Activated naive CD8-positive, alpha-beta T cell treated with anti-CD3 and anti-CD28 coated beads for 36 hours (primary cell): ENCODE measurements around the gene MYCBP2. TPM values are rescaled to one million over a fixed set of nuclear protein-coding genes. Genes with fewer than 3 reads are reported as not detected.
A peak's percentile ranks its signal among the peaks of the same experiment; 100 is the strongest.
"Not testable (repeated sequence)": the region's sequence is repeated elsewhere in the genome, so short reads cannot be mapped to it uniquely, and the experiment has no call there.

Source experiments
- DNase-seq: peaks from one replicate; pipeline ENCODE4 v3.0.0; 2021
- H3K27ac Mint-ChIP-seq: one replicate; pipeline ENCODE4 v1.8.0; 2022; ENCODE audit warnings: mild to moderate bottlenecking, moderate library complexity, mixed read lengths
- H3K27me3 Mint-ChIP-seq: one replicate; pipeline ENCODE4 v1.8.0; 2022; ENCODE audit warnings: mild to moderate bottlenecking, mixed read lengths
- H3K36me3 Mint-ChIP-seq: one replicate; pipeline ENCODE4 v1.8.0; 2021; ENCODE audit warnings: mild to moderate bottlenecking, mixed read lengths
- H3K4me1 Mint-ChIP-seq: one replicate; pipeline ENCODE4 v1.8.0; 2021; ENCODE audit warnings: mixed read lengths
- H3K4me3 Mint-ChIP-seq: one replicate; pipeline ENCODE4 v1.8.0; 2022; ENCODE audit warnings: mild to moderate bottlenecking, moderate library complexity, mixed read lengths
- H3K9me3 Mint-ChIP-seq: one replicate; pipeline ENCODE4 v1.8.0; 2022; ENCODE audit warnings: mixed read lengths
- total RNA-seq, 2 experiments: library from RNA; stranded (reverse); gene quantifications; one replicate each; pipeline ENCODE4 v1.2.3, GENCODE V29; 2021

MYCBP2 gene
- total RNA-seq, 2 experiments from 2014 or later, result 89.5 to 94.2 TPM

- H3K4me3 Mint-ChIP-seq, result peak overlapping the region; percentile 97
- H3K4me1 Mint-ChIP-seq, result peaks cover 58% of the 10 kb centered on the region
- no peaks in the 10 kb centered on the region for H3K27me3 Mint-ChIP-seq
- no peak for DNase-seq
- no peaks in the 10 kb centered on the region for H3K9me3 Mint-ChIP-seq
- peaks cover 18% of the 10 kb centered on the region for H3K36me3 Mint-ChIP-seq
- peak overlapping the region; percentile 97 for H3K27ac Mint-ChIP-seq
Measured at GRCh38 chr13:77325371-77325980, 1.4 kb downstream of the MYCBP2 start.

- H3K4me3 Mint-ChIP-seq, result peak overlapping the region; percentile 97
- no peak for DNase-seq
- H3K9me3 Mint-ChIP-seq, result no peaks in the 10 kb centered on the region
- H3K27me3 Mint-ChIP-seq, result no peaks in the 10 kb centered on the region
- peaks cover 69% of the 10 kb centered on the region for H3K4me1 Mint-ChIP-seq
- H3K36me3 Mint-ChIP-seq, result peaks cover 19% of the 10 kb centered on the region
- H3K27ac Mint-ChIP-seq, result peak overlapping the region; percentile 59
Measured at GRCh38 chr13:77323858-77324257, 3.0 kb downstream of the MYCBP2 start.

GRCh38 chr13:77319536-77319935 lies 7.4 kb downstream of the MYCBP2 start:
- Mint-ChIP-seq H3K27me3 (no peaks in the 10 kb centered on the region), H3K27ac (no peak overlapping the region), H3K4me3 (no peak overlapping the region), H3K36me3 (peaks cover 26% of the 10 kb centered on the region), H3K4me1 (peaks cover 87% of the 10 kb centered on the region), H3K9me3 (no peaks in the 10 kb centered on the region)
- no peak for DNase-seq

GRCh38 chr13:77318741-77319140 lies 8.2 kb downstream of the MYCBP2 start:
- H3K4me1 Mint-ChIP-seq, result peaks cover 87% of the 10 kb centered on the region
- H3K9me3 Mint-ChIP-seq, result no peaks in the 10 kb centered on the region
- H3K27ac Mint-ChIP-seq, result peak overlapping the region; percentile 56
- no peak overlapping the region for H3K4me3 Mint-ChIP-seq
- peaks cover 21% of the 10 kb centered on the region for H3K36me3 Mint-ChIP-seq
- no peak for DNase-seq
- no peaks in the 10 kb centered on the region for H3K27me3 Mint-ChIP-seq

GRCh38 chr13:77316430-77316829 lies 10.5 kb downstream of the MYCBP2 start:
- peaks cover 80% of the 10 kb centered on the region for H3K4me1 Mint-ChIP-seq

GRCh38 chr13:77315509-77315908 lies 11.4 kb downstream of the MYCBP2 start:
- H3K27me3 Mint-ChIP-seq, H3K9me3 Mint-ChIP-seq, DNase-seq, H3K27ac Mint-ChIP-seq, H3K4me3 Mint-ChIP-seq: not testable (repeated sequence)
- Mint-ChIP-seq H3K4me1 (peaks cover 79% of the 10 kb centered on the region), H3K36me3 (peaks cover 25% of the 10 kb centered on the region)

More at GRCh38 chr13:77316430-77316829, 10.5 kb downstream of the MYCBP2 start:
- Mint-ChIP-seq H3K27me3 (no peaks in the 10 kb centered on the region), H3K9me3 (peaks cover 1% of the 10 kb centered on the region), H3K4me3 (no peak overlapping the region), H3K27ac (peak overlapping the region; percentile 21), H3K36me3 (peaks cover 19% of the 10 kb centered on the region)
- DNase-seq, result no peak

- no peak for DNase-seq
- Mint-ChIP-seq H3K4me1 (peaks cover 84% of the 10 kb centered on the region), H3K27me3 (no peaks in the 10 kb centered on the region), H3K36me3 (peaks cover 27% of the 10 kb centered on the region), H3K27ac (peak overlapping the region; percentile 42), H3K4me3 (no peak overlapping the region), H3K9me3 (peaks cover 1% of the 10 kb centered on the region)
Measured at GRCh38 chr13:77313923-77314322, 13.0 kb downstream of the MYCBP2 start.

- Mint-ChIP-seq H3K27ac (no peak overlapping the region), H3K9me3 (peaks cover 6% of the 10 kb centered on the region), H3K4me3 (no peak overlapping the region), H3K4me1 (peaks cover 84% of the 10 kb centered on the region), H3K36me3 (peaks cover 26% of the 10 kb centered on the region), H3K27me3 (no peaks in the 10 kb centered on the region)
- DNase-seq, result no peak
Measured at GRCh38 chr13:77312311-77312710, 14.6 kb downstream of the MYCBP2 start.

- peaks cover 80% of the 10 kb centered on the region for H3K4me1 Mint-ChIP-seq
- no peak overlapping the region for H3K4me3 Mint-ChIP-seq
- H3K9me3 Mint-ChIP-seq, result peaks cover 6% of the 10 kb centered on the region
- no peaks in the 10 kb centered on the region for H3K27me3 Mint-ChIP-seq
- peak overlapping the region; percentile 26 for H3K27ac Mint-ChIP-seq
- H3K36me3 Mint-ChIP-seq, result peaks cover 25% of the 10 kb centered on the region
- DNase-seq, result no peak
Measured at GRCh38 chr13:77310579-77311279, 16.2 kb downstream of the MYCBP2 start.

GRCh38 chr13:77310161-77310560 lies 16.7 kb downstream of the MYCBP2 start:
- Mint-ChIP-seq H3K36me3 (peaks cover 28% of the 10 kb centered on the region), H3K9me3 (peaks cover 6% of the 10 kb centered on the region), H3K4me3 (no peak overlapping the region), H3K27ac (no peak overlapping the region), H3K4me1 (peaks cover 84% of the 10 kb centered on the region), H3K27me3 (no peaks in the 10 kb centered on the region)
- DNase-seq, result no peak

GRCh38 chr13:77309254-77309653 lies 17.6 kb downstream of the MYCBP2 start:
- DNase-seq, result no peak
- peak overlapping the region; percentile 14 for H3K27ac Mint-ChIP-seq
- peaks cover 80% of the 10 kb centered on the region for H3K4me1 Mint-ChIP-seq
- H3K9me3 Mint-ChIP-seq, result peaks cover 8% of the 10 kb centered on the region
- no peak overlapping the region for H3K4me3 Mint-ChIP-seq
- no peaks in the 10 kb centered on the region for H3K27me3 Mint-ChIP-seq
- peaks cover 32% of the 10 kb centered on the region for H3K36me3 Mint-ChIP-seq

- Mint-ChIP-seq H3K4me3 (no peak overlapping the region), H3K36me3 (peaks cover 41% of the 10 kb centered on the region), H3K9me3 (peaks cover 6% of the 10 kb centered on the region), H3K27me3 (no peaks in the 10 kb centered on the region), H3K27ac (no peak overlapping the region), H3K4me1 (peaks cover 77% of the 10 kb centered on the region)
- no peak for DNase-seq
Measured at GRCh38 chr13:77306458-77306857, 20.4 kb downstream of the MYCBP2 start.

- DNase-seq, result no peak
- Mint-ChIP-seq H3K27me3 (no peaks in the 10 kb centered on the region), H3K27ac (no peak overlapping the region), H3K4me1 (peaks cover 79% of the 10 kb centered on the region), H3K9me3 (peaks cover 6% of the 10 kb centered on the region), H3K36me3 (peaks cover 43% of the 10 kb centered on the region), H3K4me3 (no peak overlapping the region)
Measured at GRCh38 chr13:77305266-77305665, 21.6 kb downstream of the MYCBP2 start.

- H3K4me3 Mint-ChIP-seq, result no peak overlapping the region
- H3K36me3 Mint-ChIP-seq, result peaks cover 38% of the 10 kb centered on the region
- DNase-seq, result no peak
- peaks cover 2% of the 10 kb centered on the region for H3K9me3 Mint-ChIP-seq
- no peaks in the 10 kb centered on the region for H3K27me3 Mint-ChIP-seq
- no peak overlapping the region for H3K27ac Mint-ChIP-seq
- peaks cover 64% of the 10 kb centered on the region for H3K4me1 Mint-ChIP-seq
Measured at GRCh38 chr13:77300176-77301037, 26.5 kb downstream of the MYCBP2 start.

- Mint-ChIP-seq H3K4me1 (peaks cover 61% of the 10 kb centered on the region), H3K4me3 (no peak overlapping the region), H3K36me3 (peaks cover 39% of the 10 kb centered on the region), H3K9me3 (peaks cover 2% of the 10 kb centered on the region), H3K27me3 (no peaks in the 10 kb centered on the region), H3K27ac (no peak overlapping the region)
- DNase-seq, result no peak
Measured at GRCh38 chr13:77299587-77299986, 27.3 kb downstream of the MYCBP2 start.
